Psoas muscle (tissue), 8 donors: ENCODE measurements around the gene SLC25A47. TPM values are rescaled to one million over a fixed set of nuclear protein-coding genes. Genes with fewer than 3 reads are reported as not detected.

ENCODE experiments used
- ATAC-seq, 4 donors: fragments of 200-7000 bp; cut with Tn5 transposase; one replicate each; pipeline ENCODE4 v1.9.1; 2020; ENCODE audit warnings: moderate library complexity in 3 of 4, mild to moderate bottlenecking in 2 of 4
- DNase-seq, 2 donors: peaks; one replicate each; pipeline ENCODE4 v3.0.0-alpha.2; 2020
- H3K27ac ChIP-seq: fragments of 200-600 bp; one replicate; pipeline ENCODE4 v1.8.0; 2022
- H3K27me3 ChIP-seq, 3 donors: fragments of 200-600 bp in 1 of 3; one replicate each; pipeline versions ENCODE4 v1.6.1 to v1.8.0; 2013 to 2022; ENCODE audit warnings: low read length in 2 of 3, mild to moderate bottlenecking in 2 of 3, moderate library complexity in 1 of 3; ENCODE audit not compliant: insufficient read depth in 3 of 3
- H3K36me3 ChIP-seq, 2 donors: fragments of 200-600 bp in 1 of 2; one replicate each; pipeline versions ENCODE4 v1.6.1 to v1.8.0; 2013 to 2022; ENCODE audit warnings: low read depth in 1 of 2, mild to moderate bottlenecking in 1 of 2, moderate library complexity in 1 of 2; ENCODE audit not compliant: insufficient read depth in 1 of 2
- H3K4me1 ChIP-seq: fragments of 200-600 bp; one replicate; pipeline ENCODE4 v1.8.0; 2022
- H3K4me3 ChIP-seq: fragments of 200-600 bp; one replicate; pipeline ENCODE4 v1.8.0; 2022; ENCODE audit warnings: mild to moderate bottlenecking
- H3K9me3 ChIP-seq: fragments of 200-600 bp; one replicate; pipeline ENCODE4 v1.8.0; 2022
- CTCF ChIP-seq: fragments of 200-600 bp; IDR thresholded peaks from one replicate; pipeline ENCODE4 v1.8.0; 2022; ENCODE audit warnings: antibody characterized with exemption
- WGBS, 3 donors: extraction: QIAGEN DNeasy Blood & Tissue Kit; methylation state at CpG; one replicate each; pipeline versions ENCODE4 v1.1.6 to v1.1.7; 2013; 5-methylcytosine and 5-hydroxymethylcytosine counted together
- intact Hi-C, 2 donors: fragments of 100-400 bp; cut with DNase I; formaldehyde crosslinking; loops; one replicate each; pipeline versions ENCODE4 v1.11.0 to v1.14.2; 2022
- polyA plus RNA-seq, 3 donors: library from polyadenylated mRNA; stranded (reverse); fragments of 200-250 nt; gene quantifications; one replicate each; pipeline ENCODE4 v1.2.3, GENCODE V29; 2013
- total RNA-seq, 4 donors: library from RNA; stranded (reverse); fragmentation: NEBNext Ultra II Directional in 2 of 4; extraction: Animal tissue kit (Norgen Biotek cat#: 25700) in 2 of 4; gene quantifications; one replicate each; pipeline versions ENCODE4 v1.2.1 to v1.2.4, GENCODE V29; 2021 to 2023
- donor health status: healthy with polysubstance abuse.
- donor health status: DM: no; HTN: no; CAD: no; lungs with moderate emphysema.
- donor health status: Bipolar disorder and iron deficiency.
- donor health status: healthy.
- donor health status: DM: yes; HTN: yes; CAD: no.
- donor health status: DM: no; HTN: no; CAD: no.
- donor health status: DM: no; HTN: no; CAD: no.
- donor health status: DM: yes; HTN: yes; CAD: no.

SLC25A47 gene
- total and polyA plus RNA-seq, 7 donors: 0.03 to 0.12 TPM; not detected in 5

- no peak for ATAC-seq
- DNase-seq: peak in 1 of 2 donors; percentile 41
- no peak overlapping the region for H3K4me3 ChIP-seq
- no peak overlapping the region for H3K27ac ChIP-seq
- no peak for TF ChIP-seq CTCF
- peaks cover 17% of the 10 kb centered on the region for H3K4me1 ChIP-seq
- H3K36me3 ChIP-seq: peaks cover 3 to 17% of the 10 kb centered on the region in 2 donors
- WGBS, 3 donors: 96 to 97% (median 97%) methylated on average over 56 to 61 of the region's 61 CpGs
- no peaks in the 10 kb centered on the region for H3K27me3 ChIP-seq
- intact Hi-C loops: no loop called here
- no peaks in the 10 kb centered on the region for H3K9me3 ChIP-seq
Observed at GRCh38 chr14:100292301-100292775, 30.8 kb upstream of the SLC25A47 start.

GRCh38 chr14:100292776-100293461, 30.2 kb upstream of the SLC25A47 start:
- ATAC-seq (no peak), DNase-seq (peak in 1 of 2 donors; percentile 53)
- H3K27me3 ChIP-seq: no peaks in the 10 kb centered on the region
- no peak overlapping the region for H3K4me3 ChIP-seq
- no peaks in the 10 kb centered on the region for H3K9me3 ChIP-seq
- intact Hi-C loops: no loop called here
- 92 to 97% (median 95%) methylated on average over 39 to 42 of the region's 42 CpGs for WGBS, 3 donors
- peaks cover 3 to 17% of the 10 kb centered on the region in 2 donors for H3K36me3 ChIP-seq
- TF ChIP-seq CTCF: no peak
- peaks cover 20% of the 10 kb centered on the region for H3K4me1 ChIP-seq
- H3K27ac ChIP-seq: no peak overlapping the region

GRCh38 chr14:100293497-100294212, 29.5 kb upstream of the SLC25A47 start:
- no peaks in the 10 kb centered on the region for H3K27me3 ChIP-seq
- no peak for TF ChIP-seq CTCF
- peaks cover 3 to 17% of the 10 kb centered on the region in 2 donors for H3K36me3 ChIP-seq
- intact Hi-C loops: no loop called here
- 73 to 80% (median 73%) methylated on average over 14 of the region's 14 CpGs for WGBS, 3 donors
- no peak overlapping the region for H3K4me3 ChIP-seq
- H3K9me3 ChIP-seq: no peaks in the 10 kb centered on the region
- peak overlapping the region; percentile 8 for H3K27ac ChIP-seq
- ATAC-seq (no peak), DNase-seq (peak in 1 of 2 donors; percentile 39)
- peaks cover 18% of the 10 kb centered on the region for H3K4me1 ChIP-seq

DNA sequence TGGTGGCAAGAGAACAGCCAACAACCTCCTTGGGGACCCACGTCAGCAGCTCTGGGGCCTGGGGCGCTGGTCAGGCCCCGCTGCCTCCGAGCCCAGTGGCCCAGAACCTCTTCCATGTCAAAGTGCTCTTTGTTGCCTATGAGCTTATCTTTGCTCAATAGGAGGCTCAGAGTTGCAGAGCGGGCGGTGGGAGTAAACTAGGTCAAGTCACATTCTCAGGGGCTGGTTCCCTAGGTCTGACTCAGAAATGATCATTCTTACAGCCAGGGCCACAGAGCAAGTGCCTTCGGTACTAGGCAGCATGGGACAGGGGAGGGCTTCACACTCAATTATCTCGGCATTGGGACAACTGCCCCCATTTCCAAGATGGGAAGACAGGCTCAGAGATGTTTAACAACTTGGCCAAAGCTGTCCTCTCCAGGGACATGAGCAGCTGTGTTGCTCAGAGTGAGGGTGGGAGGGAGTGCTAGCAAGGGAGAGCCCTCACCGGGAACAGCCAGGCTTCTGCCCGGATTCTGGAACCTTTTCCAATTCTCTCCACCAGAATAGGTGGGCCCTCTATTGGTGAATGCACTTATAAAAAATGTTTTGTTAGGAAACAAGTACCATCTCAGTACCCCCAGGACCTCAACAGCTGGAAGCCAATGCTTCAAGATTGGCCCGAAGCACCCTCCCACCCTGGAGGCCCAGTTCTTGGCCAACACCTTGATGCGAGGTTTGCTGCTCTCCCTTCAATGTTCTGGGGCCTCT, 28.8 kb upstream of the SLC25A47 start:
- peak overlapping the region; percentile 8 for H3K27ac ChIP-seq
- peaks cover 3 to 17% of the 10 kb centered on the region in 2 donors for H3K36me3 ChIP-seq
- H3K9me3 ChIP-seq: no peaks in the 10 kb centered on the region
- no peak overlapping the region for H3K4me3 ChIP-seq
- TF ChIP-seq CTCF: no peak
- peak; percentile 53 to 73 for DNase-seq
- intact Hi-C loops: no loop called here
- H3K4me1 ChIP-seq: peaks cover 15% of the 10 kb centered on the region
- WGBS, 3 donors: 66 to 84% (median 69%) methylated on average over 12 of the region's 12 CpGs
- peak in 3 of 4 donors; percentile 5 to 18 (median 8) for ATAC-seq
- no peaks in the 10 kb centered on the region for H3K27me3 ChIP-seq
